GM18873 (cell line): ENCODE measurements around the gene CLC.
"Not testable (repeated sequence)": the region's sequence is repeated elsewhere in the genome, so short reads cannot be mapped to it uniquely, and the experiment has no call there.

ENCODE experiments used
- ATAC-seq: cut with Tn5 transposase; IDR thresholded peaks from one replicate; pipeline ENCODE4 v1.9.1; 2021; ENCODE audit warnings: mild to moderate bottlenecking, moderate library complexity, moderate number of reproducible peaks; ENCODE audit not compliant: unreplicated experiment, low FRiP score

The CLC gene

GRCh38 chr19:39731685-39732084 is 6.1 kb downstream of the CLC start:
- ATAC-seq = no peak

DNA sequence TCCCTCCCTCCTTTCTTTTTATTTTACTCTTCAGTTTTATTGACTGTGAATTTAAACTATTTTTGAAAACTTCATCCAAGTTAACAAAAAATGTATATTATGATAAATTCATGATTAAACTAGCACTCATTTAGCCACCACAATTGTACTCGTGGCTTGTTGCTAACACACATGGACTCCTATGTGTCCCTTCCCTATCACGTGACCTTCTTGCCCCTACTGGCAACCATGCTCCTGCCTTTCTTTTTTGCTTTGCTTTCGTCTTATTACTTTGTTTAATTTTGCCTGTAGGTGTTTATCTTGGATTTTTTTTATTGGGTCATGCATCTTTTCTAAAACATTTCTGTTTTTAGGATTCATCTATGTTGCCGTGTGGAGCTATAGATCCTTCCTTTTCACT is 8.2 kb downstream of the CLC start:
- ATAC-seq = no peak

GRCh38 chr19:39728040-39728439 is 9.8 kb downstream of the CLC start:
- no peak for ATAC-seq

- no peak for ATAC-seq
These were observed 10.6 kb downstream of the CLC start for GRCh38 chr19:39727070-39727800.

DNA sequence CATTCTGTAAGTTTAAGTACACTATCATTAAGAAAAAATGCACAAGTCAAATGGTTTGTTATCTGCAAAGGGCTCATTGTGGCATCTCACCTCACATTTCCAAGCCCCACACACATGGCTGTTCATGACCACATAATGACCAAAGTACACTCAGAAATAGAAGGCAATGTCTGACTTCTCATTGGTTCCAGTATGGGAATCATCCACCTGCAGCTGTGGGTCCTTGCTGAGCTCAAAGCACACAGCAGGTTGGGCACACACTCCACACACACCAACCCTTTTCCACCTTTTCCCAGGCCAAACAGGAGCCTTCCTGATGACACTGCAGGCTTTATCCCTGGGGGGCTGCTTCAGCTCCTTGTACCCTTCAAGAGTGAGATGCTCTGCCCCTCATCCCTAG is 11.8 kb downstream of the CLC start:
- no peak for ATAC-seq

DNA sequence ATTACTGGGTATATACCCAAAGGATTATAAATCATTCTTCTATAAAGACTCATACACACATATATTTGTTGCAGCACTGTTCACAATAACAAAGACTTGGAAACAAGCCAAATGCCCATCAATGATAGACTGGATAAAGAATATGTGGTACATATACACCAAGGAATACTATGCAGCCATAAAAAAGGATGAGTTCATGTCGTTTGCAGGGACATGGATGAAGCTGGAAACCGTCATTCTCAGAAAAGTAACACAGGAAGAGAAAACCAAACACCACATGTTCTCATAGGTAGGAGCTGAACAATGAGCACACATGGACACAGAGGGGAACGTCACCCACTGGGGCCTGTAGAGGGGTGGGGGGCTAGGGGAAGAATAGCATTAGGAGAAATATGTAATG is 17.7 kb downstream of the CLC start:
- not testable (repeated sequence) for ATAC-seq

DNA sequence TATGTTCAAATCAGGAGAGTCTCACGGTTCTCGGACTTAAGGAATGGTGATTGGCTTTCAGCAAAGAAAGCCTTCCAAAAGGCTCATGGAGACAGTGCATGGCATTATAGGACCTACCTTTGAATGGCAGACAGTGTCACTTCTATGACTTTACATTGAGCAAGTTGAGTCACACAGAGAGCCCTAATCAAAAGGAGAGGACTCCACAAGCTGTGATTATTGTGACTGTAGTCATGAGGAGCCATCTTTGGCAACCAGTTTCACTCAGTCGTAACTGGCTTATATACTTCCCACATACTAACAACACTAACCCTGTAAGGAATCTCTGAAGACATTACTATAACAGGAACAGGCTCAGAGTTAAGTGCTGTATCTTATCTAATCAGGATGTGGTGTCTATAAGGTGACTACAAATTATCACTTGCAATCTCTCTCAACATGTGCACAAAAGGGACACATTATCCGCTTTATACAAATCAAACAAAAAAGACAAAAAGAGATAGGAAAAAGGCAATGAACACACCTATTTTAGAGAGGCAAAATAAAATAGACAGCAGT is 27.4 kb downstream of the CLC start:
- no peak for ATAC-seq

GRCh38 chr19:39709026-39709872 is 28.6 kb downstream of the CLC start:
- no peak for ATAC-seq

GRCh38 chr19:39708594-39708993 is 29.2 kb downstream of the CLC start:
- no peak for ATAC-seq

GRCh38 chr19:39705578-39706188 is 32.1 kb downstream of the CLC start:
- no peak for ATAC-seq

- no peak for ATAC-seq
These were observed 33.4 kb downstream of the CLC start, which contains the start of gene LGALS14 for GRCh38 chr19:39704181-39705044. LGALS14 (plus strand) TSS chr19:39704481; CDS start chr19:39704529, 48 bp downstream.

GRCh38 chr19:39701291-39701690 is 36.5 kb downstream of the CLC start:
- ATAC-seq = no peak

- no peak for ATAC-seq
These were observed 39.3 kb downstream of the CLC start for GRCh38 chr19:39698535-39698934.

- no peak for ATAC-seq
These were observed 41.4 kb downstream of the CLC start for GRCh38 chr19:39696387-39696786.

DNA sequence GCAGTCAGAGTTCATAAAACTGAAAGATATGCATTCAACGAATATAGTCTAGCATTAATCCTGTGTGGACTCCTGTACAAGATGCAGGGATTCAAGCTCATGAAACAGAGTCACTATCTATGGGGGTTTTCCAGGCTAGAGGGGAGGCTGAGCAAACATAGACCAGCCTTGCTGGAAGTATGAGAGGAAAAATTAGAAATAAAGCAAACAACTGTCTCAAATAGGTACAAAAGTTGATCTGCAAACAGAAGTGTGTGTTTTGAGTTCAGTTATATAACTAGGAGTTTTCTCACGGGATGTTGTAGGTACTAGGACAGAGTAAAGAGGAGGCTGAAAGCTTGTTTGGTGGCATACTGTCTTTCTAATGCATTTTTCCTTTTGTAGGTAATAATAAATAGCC is 42.1 kb downstream of the CLC start:
- no peak for ATAC-seq

DNA sequence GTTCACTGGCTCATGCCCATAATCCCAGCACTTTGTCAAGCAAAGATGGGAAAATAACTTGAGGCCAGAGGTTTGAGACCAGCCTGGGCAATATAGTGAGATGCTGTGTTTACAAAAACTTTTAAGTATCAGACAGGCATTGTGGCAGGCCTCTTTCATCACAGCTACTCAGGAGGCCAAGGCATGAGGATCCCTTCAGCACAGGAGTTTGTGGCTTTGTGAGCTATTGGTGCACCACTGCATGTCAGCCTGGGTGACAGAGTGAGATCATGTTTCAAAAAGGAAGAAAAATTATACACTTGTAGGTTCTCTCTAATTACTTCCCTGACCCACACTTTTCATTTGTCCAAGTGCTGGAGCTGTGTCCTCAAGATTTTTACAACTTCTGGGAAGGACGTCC is 45.0 kb downstream of the CLC start:
- ATAC-seq = no peak

- no peak for ATAC-seq
These were observed 45.7 kb downstream of the CLC start for GRCh38 chr19:39692166-39692565.

- ATAC-seq = not testable (repeated sequence)
These were observed 49.2 kb downstream of the CLC start for GRCh38 chr19:39688637-39689036.

DNA sequence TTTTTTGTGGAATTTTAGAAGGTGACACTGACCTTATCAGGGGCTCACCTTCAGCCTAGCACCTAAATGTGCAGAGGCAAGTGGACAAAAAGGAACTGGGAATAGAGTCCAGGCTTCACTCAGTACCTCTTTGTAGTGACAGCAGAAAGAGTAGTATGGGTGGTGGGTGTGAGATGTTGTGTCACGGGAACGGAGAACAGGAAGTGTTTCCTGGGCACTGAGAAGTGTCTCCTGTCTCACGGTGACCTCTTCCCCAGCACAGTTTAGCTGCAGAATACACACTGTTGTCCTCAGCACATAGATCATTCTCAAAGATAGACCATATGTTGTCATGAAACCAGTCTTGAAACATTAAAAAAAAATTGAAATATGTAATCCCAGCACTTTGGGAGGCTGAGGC is 51.1 kb downstream of the CLC start:
- ATAC-seq = no peak

DNA sequence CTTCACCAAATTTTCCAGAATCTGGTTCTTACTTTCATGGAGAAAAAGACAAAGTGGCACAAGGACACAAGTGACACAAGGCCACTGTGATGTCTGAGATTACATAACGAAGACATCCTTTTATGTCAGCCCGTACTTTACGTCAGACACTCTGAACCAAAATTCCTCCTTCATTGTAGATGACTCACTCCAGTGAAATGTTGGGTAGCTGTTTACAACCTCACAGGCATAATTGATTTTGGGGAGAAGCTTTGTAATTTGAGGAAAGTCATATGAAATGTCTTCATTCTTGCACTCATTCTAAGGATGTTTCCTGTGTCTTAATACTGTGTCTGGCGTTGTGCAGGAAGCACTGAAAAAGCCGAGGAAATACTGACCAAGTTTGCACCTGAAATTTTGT is 53.6 kb downstream of the CLC start:
- ATAC-seq = no peak
